K562 (cell line): Measurements from ENCODE around the gene TBC1D5. TPM values are rescaled to one million over a fixed set of nuclear protein-coding genes. Genes with fewer than 3 reads are reported as not detected.
A peak's percentile ranks its signal among the peaks of the same experiment; 100 is the strongest.

ENCODE experiments used
- ATAC-seq: fragments of 200-7000 bp; cut with Tn5 transposase; 3 replicates; pipeline ENCODE4 v1.9.1; 2020; ENCODE audit warnings: moderate library complexity
- BruUV-seq: library from RNA; stranded (reverse); fragments of 400-500 nt; replicated peaks from 2 replicates; lab custom pipeline; 2021; lab: Mats Ljungman, UMichigan
- CTCF ChIA-PET: fragments of 300-600 bp; formaldehyde crosslinking; extraction: SDS; loops from one replicate; lab custom pipeline; 2021; ENCODE audit warnings: low intra/inter-chr PET ratio; lab: Yijun Ruan, JAX
- POLR2A ChIA-PET: fragments of 300-600, 350-650 bp; sonication (Branson Sonifier 250); formaldehyde crosslinking; extraction: SDS; loops from one replicate; lab custom pipeline; 2021; ENCODE audit warnings: antibody characterized with exemption, inconsistent platforms; lab: Yijun Ruan, JAX
- DNase-seq, 4 experiments: peaks; one replicate each; pipeline versions ENCODE4 v3.0.0 to v3.0.0-alpha.2; 2011 to 2018; ENCODE audit warnings: low spot score in 3 of 4, mixed read lengths in 3 of 4; ENCODE audit errors: extremely low read depth in 1 of 4
- FAIRE-seq: peaks from 2 replicates; lab custom pipeline; 2011; peaks lifted over from hg19 to GRCh38; lab: Jason Lieb, UNC
- H2AFZ ChIP-seq: 2 replicates; pipeline ENCODE4 v1.6.0; 2011; ENCODE audit warnings: low read depth, low read length, control low read depth, inconsistent platforms
- H3K27ac ChIP-seq: fragments of 200-600 bp; 3 replicates; pipeline ENCODE4 v1.8.0; 2011; ENCODE audit warnings: low read depth, mild to moderate bottlenecking, control low read depth, inconsistent platforms, low read length, moderate library complexity, mixed read lengths; ENCODE audit errors: extremely low read depth
- H3K27me3 ChIP-seq, 2 experiments: fragments of 300-600 bp in 1 of 2; 2 replicates in 1 of 2; 3 replicates in 1 of 2; pipeline versions ENCODE4 v1.6.0 to v1.8.0; 2011; ENCODE audit warnings: inconsistent platforms in 2 of 2, low read length in 2 of 2, mild to moderate bottlenecking in 1 of 2, mixed read lengths in 1 of 2, moderate library complexity in 1 of 2; ENCODE audit not compliant: control insufficient read depth in 2 of 2, insufficient read depth in 2 of 2
- H3K36me3 ChIP-seq: fragments of 300-600 bp; 3 replicates; pipeline ENCODE4 v1.8.0; 2011; ENCODE audit warnings: mild to moderate bottlenecking, low read length, inconsistent platforms; ENCODE audit not compliant: control insufficient read depth, insufficient read depth
- H3K4me1 ChIP-seq, 2 experiments: fragments of 200-600 bp in 1 of 2; replicated peaks in 1 of 2; 2 replicates in 1 of 2; 3 replicates in 1 of 2; pipeline versions ENCODE4 v1.5.1 to v1.8.0; 2011; ENCODE audit warnings: inconsistent platforms in 2 of 2, low read length in 2 of 2, mild to moderate bottlenecking in 1 of 2, mixed read lengths in 1 of 2, moderate library complexity in 1 of 2; ENCODE audit not compliant: control insufficient read depth in 2 of 2, insufficient read depth in 2 of 2
- H3K4me2 ChIP-seq: 2 replicates; pipeline ENCODE4 v1.6.1; 2011; ENCODE audit warnings: low read length, control low read depth, inconsistent platforms, mixed read lengths; ENCODE audit not compliant: insufficient read depth
- H3K4me3 ChIP-seq: fragments of 200-600 bp; sonication (generic), shearing (Covaris generic); 2 replicates; pipeline ENCODE4 v1.5.1; 2016; ENCODE audit warnings: control low read depth, inconsistent platforms
- H3K79me2 ChIP-seq: fragments of 200-600 bp; 3 replicates; pipeline ENCODE4 v1.8.0; 2011; ENCODE audit warnings: low read length, inconsistent platforms; ENCODE audit not compliant: control insufficient read depth, insufficient read depth
- H3K9ac ChIP-seq, 2 experiments: 2 replicates each; pipeline versions ENCODE4 v1.6.0 to v1.6.1; 2011; ENCODE audit warnings: low read depth in 2 of 2, low read length in 2 of 2, control low read depth in 1 of 2, inconsistent platforms in 1 of 2, mild to moderate bottlenecking in 1 of 2, mixed read lengths in 1 of 2; ENCODE audit not compliant: insufficient read depth in 1 of 2
- H3K9me1 ChIP-seq: one replicate; pipeline ENCODE4 v1.6.0; 2011; ENCODE audit warnings: inconsistent platforms, mild to moderate bottlenecking, low read length, moderate library complexity; ENCODE audit not compliant: control insufficient read depth, insufficient read depth
- H3K9me3 ChIP-seq: replicated peaks from 2 replicates; pipeline ENCODE4 v1.5.1; 2011; ENCODE audit warnings: low read depth, low read length, inconsistent platforms; ENCODE audit not compliant: control insufficient read depth, insufficient read depth
- H4K20me1 ChIP-seq: replicated peaks from 2 replicates; pipeline ENCODE4 v1.6.1; 2011; ENCODE audit warnings: low read length, inconsistent platforms, mixed read lengths; ENCODE audit not compliant: control insufficient read depth, insufficient read depth
- CHD1 ChIP-seq: fragments of 200-600 bp; sonication (generic); IDR thresholded peaks from one replicate; pipeline ENCODE4 v1.6.1; 2012; ENCODE audit warnings: mild to moderate bottlenecking, moderate library complexity, low read length, inconsistent platforms
- DPF2 ChIP-seq: fragments of 450-650 bp; IDR thresholded peaks from 2 replicates; pipeline ENCODE4 v1.6.1; 2016
- ELF4 ChIP-seq: fragments of 450-650 bp; formaldehyde crosslinking; IDR thresholded peaks from 2 replicates; pipeline ENCODE4 v1.4.0; 2022; ENCODE audit warnings: missing genetic modification characterization
- GATAD2A ChIP-seq: fragments of 450-650 bp; IDR thresholded peaks from 2 replicates; pipeline ENCODE4 v1.6.1; 2017
- HCFC1 ChIP-seq: IDR thresholded peaks from 2 replicates; pipeline ENCODE4 v1.6.1; 2012; ENCODE audit warnings: low read depth, low read length, improper control_type of control experiment
- LARP7 ChIP-seq: fragments of 450-650 bp; IDR thresholded peaks from 2 replicates; pipeline ENCODE4 v1.6.1; 2016
- NR0B1 ChIP-seq: fragments of 450-650 bp; IDR thresholded peaks from one replicate; pipeline ENCODE4 v1.6.1; 2018; ENCODE audit warnings: mild to moderate bottlenecking, moderate library complexity; ENCODE audit not compliant: partially characterized antibody
- SNIP1 ChIP-seq: fragments of 450-650 bp; IDR thresholded peaks from 2 replicates; pipeline ENCODE4 v1.7.1; 2017; ENCODE audit warnings: low read depth, mild to moderate bottlenecking
- ZNF695 ChIP-seq: fragments of 450-650 bp; formaldehyde crosslinking; IDR thresholded peaks from 2 replicates; pipeline ENCODE4 v1.4.0; 2020; ENCODE audit warnings: mild to moderate bottlenecking, moderate library complexity
- WGBS: fragments of 100-300 bp; shearing (Covaris generic); methylation state at CpG from one replicate; pipeline ENCODE4 v1.1.6; 2016; ENCODE audit warnings: low coverage, mixed read lengths; ENCODE audit not compliant: insufficient coverage; ENCODE audit errors: missing lambda C conversion rate; 5-methylcytosine and 5-hydroxymethylcytosine counted together
- in situ Hi-C: fragments of 300-500 bp; cut with MboI; formaldehyde crosslinking; loops from 4 replicates; pipeline ENCODE4 v1.15.0; 2018; ENCODE audit warnings: inconsistent platforms, mixed read lengths
- intact Hi-C: fragments of 100-400 bp; cut with micrococcal nuclease; formaldehyde crosslinking; loops from 2 replicates; pipeline ENCODE4 v1.14.2; 2022
- polyA plus RNA-seq, 8 experiments: library from polyadenylated mRNA; depleted of rRNA in 4 of 8; stranded (reverse) in 5 of 8; unstranded in 3 of 8; fragments of >200 nt; fragmentation: Nextera tagmentation in 2 of 8; fragmentation: Illumina TruSeq in 1 of 8; extraction: Ambion mirVana in 2 of 8; extraction: Trizol in 1 of 8; gene quantifications; 2 replicates each; pipeline versions ENCODE4 v1.2.1 to v1.2.3, GENCODE V29; 2011 to 2014; ENCODE audit warnings: inconsistent platforms in 1 of 8, missing spikeins in 1 of 8
- total RNA-seq, 7 experiments: library from RNA; depleted of rRNA in 6 of 7; stranded (reverse); fragments of >200 nt in 6 of 7; fragmentation: Illumina TruSeq in 2 of 7; extraction: Trizol in 2 of 7; gene quantifications; 2 replicates each; pipeline versions ENCODE4 v1.2.1 to v1.2.3, GENCODE V29; 2011 to 2021; ENCODE audit warnings: low replicate concordance in 1 of 7
- TF ChIP-seq, protein P1 (sequence below), 2 experiments: fragments of 450-650 bp in 1 of 2; sonication (generic) in 1 of 2; formaldehyde crosslinking in 1 of 2; IDR thresholded peaks; 2 replicates each; pipeline versions ENCODE4 v1.7.1 to v1.9.0; 2016 to 2022; ENCODE audit warnings: inconsistent platforms in 1 of 2, mild to moderate bottlenecking in 1 of 2, missing genetic modification reagents in 1 of 2

The TBC1D5 gene
- total and polyA plus RNA-seq, 9 of the 15 experiments (the other 6 are each of a cell fraction or from before 2014, with no cell fraction given), result 2.9 to 38.1 (median 25.6) TPM

- intact Hi-C loops, result loop anchor here (2.0 to 5.0 kb wide), 4 partner anchors 96 to 298 kb away; no protein-coding TSS in a partner anchor
- ATAC-seq (peak; percentile 40), DNase-seq (peak in 3 of 4 experiments; percentile 35 to 76 (median 59)), FAIRE-seq (no peak)
- in situ Hi-C loops, result no loop called here
- H3K36me3 ChIP-seq, result no peaks in the 10 kb centered on the region; the same call in 2 of the 3 replicates
- H3K9me1 ChIP-seq, result no peaks in the 10 kb centered on the region
- POLR2A ChIA-PET, result interaction anchor here (3.0 kb wide), 1 partner anchor 10 kb away, joined by 16 read pairs; no protein-coding TSS in a partner anchor
- H3K9me3 ChIP-seq, result no peaks in the 10 kb centered on the region
- CTCF ChIA-PET, result no interaction called here
- peak overlapping the region; percentile 93 for H3K4me2 ChIP-seq
- BruUV-seq, result no TSS peak
- H3K27me3 ChIP-seq, result no peaks in the 10 kb centered on the region
- peaks cover 60% of the 10 kb centered on the region for H3K79me2 ChIP-seq
- H3K9ac ChIP-seq, result peak overlapping the region; percentile 85 to 90
- H2AFZ ChIP-seq, result peak overlapping the region; percentile 93
- no peaks in the 10 kb centered on the region for H4K20me1 ChIP-seq
- H3K4me1 ChIP-seq, result peaks cover 16 to 33% of the 10 kb centered on the region in 2 experiments
- WGBS, result 0% methylated on average over 3 of the region's 3 CpGs
- peak overlapping the region; percentile 93 for H3K27ac ChIP-seq
- peak overlapping the region; percentile 70 for H3K4me3 ChIP-seq
- TF ChIP-seq ELF4 (CRISPR knock-in tag) (0 out of 2 replicates have a peak, but pooled peaks have one; percentile 46), CHD1 (no peak), GATAD2A (no peak), SNIP1 (0 out of 2 replicates have a peak, but pooled peaks have one; percentile 42), DPF2 (peak; percentile 38; the same call in 1 of the 2 replicates), ZNF695 (CRISPR knock-in tag) (no peak), LARP7 (no peak), NR0B1 (no peak), HCFC1 (no peak)
- TF ChIP-seq, protein P1, sequence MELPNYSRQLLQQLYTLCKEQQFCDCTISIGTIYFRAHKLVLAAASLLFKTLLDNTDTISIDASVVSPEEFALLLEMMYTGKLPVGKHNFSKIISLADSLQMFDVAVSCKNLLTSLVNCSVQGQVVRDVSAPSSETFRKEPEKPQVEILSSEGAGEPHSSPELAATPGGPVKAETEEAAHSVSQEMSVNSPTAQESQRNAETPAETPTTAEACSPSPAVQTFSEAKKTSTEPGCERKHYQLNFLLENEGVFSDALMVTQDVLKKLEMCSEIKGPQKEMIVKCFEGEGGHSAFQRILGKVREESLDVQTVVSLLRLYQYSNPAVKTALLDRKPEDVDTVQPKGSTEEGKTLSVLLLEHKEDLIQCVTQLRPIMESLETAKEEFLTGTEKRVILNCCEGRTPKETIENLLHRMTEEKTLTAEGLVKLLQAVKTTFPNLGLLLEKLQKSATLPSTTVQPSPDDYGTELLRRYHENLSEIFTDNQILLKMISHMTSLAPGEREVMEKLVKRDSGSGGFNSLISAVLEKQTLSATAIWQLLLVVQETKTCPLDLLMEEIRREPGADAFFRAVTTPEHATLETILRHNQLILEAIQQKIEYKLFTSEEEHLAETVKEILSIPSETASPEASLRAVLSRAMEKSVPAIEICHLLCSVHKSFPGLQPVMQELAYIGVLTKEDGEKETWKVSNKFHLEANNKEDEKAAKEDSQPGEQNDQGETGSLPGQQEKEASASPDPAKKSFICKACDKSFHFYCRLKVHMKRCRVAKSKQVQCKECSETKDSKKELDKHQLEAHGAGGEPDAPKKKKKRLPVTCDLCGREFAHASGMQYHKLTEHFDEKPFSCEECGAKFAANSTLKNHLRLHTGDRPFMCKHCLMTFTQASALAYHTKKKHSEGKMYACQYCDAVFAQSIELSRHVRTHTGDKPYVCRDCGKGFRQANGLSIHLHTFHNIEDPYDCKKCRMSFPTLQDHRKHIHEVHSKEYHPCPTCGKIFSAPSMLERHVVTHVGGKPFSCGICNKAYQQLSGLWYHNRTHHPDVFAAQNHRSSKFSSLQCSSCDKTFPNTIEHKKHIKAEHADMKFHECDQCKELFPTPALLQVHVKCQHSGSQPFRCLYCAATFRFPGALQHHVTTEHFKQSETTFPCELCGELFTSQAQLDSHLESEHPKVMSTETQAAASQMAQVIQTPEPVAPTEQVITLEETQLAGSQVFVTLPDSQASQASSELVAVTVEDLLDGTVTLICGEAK (IDR thresholded peaks at IDR 0.05), result 0 out of 2 replicates have a peak, but pooled peaks have one; percentile 16
- TF ChIP-seq, protein P1 (CRISPR knock-in tag; IDR thresholded peaks at IDR 0.05), result no peak
These were observed 1.7 kb downstream of the TBC1D5 start for GRCh38 chr3:17740721-17741141.
